Urothelium cell line (cell line): ENCODE measurements around the gene LINGO1.
A peak's percentile ranks its signal among the peaks of the same experiment; 100 is the strongest.

Experiments
- DNase-seq: peaks from one replicate; pipeline ENCODE4 v3.0.0; 2011; ENCODE audit warnings: low spot score, mixed read lengths
- FAIRE-seq: peaks from 2 replicates; lab custom pipeline; 2011; peaks lifted over from hg19 to GRCh38; lab: Jason Lieb, UNC

The LINGO1 gene

DNA sequence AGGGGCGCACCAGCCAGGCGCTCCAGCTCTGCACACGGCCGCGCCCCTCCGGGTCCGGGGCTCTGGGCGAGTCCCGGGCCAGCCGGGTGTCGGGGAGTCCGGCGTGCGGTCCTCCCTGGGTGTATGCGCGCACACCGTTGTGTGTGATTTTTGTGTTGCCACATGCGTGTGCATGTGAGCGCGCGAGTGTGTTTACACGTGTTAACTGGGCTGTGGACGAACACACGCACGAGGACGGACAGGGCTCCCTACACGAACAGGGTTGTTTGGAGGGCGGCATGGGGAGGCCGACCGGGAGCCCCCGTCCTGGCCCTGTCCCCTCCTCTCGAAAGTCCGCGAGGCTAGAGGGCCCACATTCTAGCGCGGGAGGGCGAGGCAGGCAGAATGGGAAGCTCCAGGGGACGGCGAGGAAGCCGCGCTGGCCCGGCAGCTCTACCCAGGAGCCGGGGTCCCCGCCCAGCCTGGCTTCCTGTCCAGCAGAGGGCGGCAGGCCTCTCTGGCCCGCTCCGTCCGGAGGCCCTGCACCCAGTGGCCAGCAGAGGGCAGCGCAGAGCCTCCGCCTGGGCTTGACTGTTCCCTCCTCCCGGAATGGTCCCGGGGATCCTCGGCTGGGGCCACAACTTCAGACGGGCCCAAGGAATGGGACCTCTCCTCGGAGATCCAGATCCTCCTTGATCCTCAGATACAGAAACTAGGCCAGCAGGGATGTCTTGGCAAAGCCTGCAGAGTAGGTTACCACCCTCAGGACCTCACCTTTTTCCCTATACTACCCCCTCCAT, 611 bp upstream of the LINGO1 start:
- peak; percentile 94 for FAIRE-seq
- peak; percentile 95 for DNase-seq

DNA sequence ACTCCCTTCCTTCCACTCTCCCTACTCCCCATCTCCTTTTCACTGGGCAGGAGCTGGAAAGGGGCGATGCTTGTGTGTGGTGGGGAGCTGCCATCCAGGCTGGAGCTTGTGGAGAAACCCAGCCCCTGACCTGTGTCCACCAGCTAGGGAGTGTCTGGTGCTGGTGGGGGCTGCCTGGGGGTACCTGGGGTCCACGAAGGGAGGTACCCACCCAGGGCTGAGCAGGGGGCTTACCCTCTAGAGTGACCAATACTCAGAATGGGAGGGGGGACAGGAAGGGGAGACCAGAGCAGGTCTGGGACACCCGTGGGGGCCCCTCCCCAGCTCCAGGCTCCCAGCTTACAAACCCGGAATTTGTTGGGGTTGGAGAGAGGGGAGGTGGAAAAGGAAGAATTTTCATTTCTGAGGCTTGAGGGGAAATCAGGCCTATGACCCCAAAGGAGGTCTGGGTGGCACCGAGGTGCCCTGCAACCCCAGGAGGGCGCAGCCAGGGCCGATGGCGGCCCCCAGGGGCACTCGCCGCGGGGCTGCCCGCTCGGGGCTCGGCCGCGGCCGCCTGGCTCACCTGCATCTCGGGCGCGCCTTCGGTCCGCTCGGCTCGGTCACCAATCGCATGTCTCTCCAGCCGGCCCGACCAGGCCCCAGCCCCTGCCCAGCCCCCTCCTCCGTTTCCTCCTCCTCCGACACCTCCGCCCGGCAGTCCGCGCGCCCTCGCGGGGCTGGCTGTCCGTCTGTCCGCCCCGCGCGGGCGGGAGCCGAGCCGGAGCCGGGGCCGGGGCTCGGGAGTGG, 773 bp downstream of the LINGO1 start:
- DNase-seq (no peak), FAIRE-seq (no peak)

DNA sequence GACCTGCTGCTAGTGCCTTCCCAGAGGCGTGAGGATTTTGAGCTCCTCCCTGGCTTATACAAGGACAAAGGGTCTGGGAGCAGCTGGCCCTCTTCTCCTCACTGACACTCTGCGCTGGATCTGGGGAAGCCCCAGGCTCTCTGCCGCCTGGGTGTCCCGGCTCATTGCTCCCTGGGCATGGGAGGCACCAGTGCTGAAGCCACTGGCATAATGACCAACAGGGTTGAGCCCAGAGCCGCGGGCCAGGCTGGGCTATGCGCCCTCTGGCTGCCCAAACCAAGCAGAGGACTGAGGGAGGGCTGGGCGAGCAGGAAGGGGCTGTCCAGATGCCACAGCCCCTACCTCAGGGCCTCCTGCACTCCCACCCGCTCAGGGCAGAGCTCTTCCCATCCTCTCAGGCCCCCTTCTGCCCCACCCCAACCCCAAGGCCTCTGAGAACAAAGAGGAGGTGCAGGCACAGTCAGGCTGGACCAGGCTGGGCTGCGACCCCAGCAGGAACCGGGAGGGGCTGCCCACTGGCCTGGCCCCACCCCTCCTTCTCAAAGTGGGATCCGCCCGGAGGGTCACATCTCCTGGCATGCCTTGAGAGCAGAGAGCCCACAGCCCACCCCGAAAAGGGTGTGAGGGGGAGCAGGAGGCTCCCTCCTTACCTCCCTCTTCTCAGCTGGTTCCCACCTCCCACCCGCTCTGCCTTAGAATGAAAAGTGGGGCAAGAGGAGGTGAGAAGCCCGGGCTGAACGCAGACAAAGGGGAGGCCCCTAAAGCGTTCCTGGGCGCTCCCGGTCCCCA, 1.6 kb downstream of the LINGO1 start:
- no peak for FAIRE-seq
- no peak for DNase-seq

DNA sequence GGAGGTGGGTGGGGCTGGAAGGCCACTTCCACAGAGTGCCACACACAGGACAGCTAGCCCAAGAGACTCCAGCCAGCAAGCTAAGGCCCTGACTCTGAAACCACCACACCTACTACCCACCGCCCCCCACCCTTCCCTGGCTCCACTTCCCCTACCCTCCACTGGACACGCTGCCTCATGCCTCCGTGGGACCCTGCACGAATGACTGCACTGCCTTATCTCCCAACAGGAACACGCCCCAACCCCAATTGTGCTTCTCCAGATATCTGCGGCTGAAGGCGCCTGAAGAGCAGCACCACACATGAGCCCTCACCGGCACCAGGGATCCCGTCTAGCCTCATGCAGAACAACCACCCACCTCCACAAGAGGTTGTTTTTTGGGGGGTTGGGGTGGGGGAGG, 2.7 kb downstream of the LINGO1 start:
- FAIRE-seq (no peak), DNase-seq (no peak)

DNA sequence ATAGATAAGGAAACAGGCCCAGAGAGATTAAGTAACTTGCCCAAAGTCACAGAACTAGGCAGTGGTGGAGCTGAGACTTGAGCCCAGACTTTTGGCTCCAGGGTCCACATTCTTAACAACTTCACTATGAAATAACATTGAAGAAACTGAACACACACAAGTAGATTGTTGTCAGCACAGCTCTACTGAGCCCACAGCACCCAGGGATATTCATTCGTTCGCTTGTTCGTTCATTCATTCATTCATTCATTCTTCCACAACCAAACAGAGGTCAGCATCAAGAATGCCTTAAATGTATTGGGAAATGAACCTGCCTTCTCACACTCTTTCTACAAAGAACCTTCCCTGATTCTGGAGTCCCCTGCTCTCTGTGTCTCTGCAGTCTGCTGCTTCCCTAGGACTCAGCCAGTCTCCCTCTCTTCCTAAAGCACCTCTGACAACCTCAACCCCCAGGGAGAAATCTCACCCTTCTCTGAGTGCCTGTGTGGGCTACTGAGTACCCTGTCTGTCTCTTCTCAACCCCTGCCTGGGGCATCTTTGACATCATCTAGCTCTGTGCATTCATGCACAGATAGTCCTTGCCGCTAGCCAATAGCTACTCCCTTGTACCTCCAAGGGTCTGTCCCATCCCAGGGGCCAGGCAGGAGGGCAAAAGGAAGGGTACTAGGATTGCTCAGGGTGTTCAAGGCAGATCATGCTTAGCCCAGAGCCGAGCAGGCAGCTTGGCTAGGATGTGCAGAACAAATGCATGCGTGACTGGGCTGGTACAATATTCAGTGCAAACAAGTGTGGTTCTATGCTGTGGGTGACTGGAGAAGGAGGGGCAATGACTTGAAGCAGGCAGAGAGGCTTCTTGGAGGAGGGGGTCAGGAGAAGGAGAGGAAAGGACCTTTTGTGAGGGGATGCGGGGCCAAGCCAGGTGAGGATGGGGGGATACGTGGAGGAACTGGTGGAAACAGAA, 3.4 kb downstream of the LINGO1 start:
- DNase-seq (no peak), FAIRE-seq (no peak)

DNA sequence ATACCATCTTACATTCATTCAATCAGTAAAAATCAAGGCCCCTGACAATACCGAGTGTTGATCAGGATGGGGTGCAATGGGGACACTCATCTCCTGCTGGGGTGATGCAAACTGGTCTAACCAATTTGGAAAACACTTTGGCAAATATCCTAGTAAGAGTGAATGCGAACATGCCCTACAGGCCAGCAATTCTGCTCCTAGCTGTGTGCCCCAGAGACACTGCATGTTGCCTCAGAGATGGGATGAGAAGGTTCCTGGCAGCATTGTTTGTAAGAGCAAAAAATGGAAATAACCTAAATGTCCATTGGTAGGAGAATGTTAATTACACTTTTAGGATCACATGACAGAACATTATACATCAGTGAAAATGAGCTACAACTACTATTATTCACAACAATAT, 4.7 kb downstream of the LINGO1 start:
- DNase-seq (no peak), FAIRE-seq (no peak)

DNA sequence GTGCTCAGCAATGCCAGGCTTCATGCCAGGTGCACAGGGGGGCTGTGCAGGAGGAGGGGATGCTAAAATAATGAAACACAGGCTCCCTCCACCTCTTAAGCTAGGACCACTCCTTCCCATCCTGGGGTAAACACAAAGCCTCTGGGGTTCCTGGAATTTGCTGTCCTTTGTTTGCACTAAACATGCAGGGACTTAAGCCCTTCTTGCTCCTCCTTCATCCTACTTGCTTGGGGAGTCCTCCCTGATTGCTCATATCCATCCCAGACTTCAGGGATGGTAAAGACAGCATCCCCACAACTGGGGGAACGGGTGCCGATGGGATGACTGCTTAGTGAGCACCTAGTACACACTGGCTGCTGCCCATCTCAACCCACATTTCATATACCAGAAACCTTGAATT, 5.1 kb downstream of the LINGO1 start:
- FAIRE-seq (no peak), DNase-seq (no peak)

DNA sequence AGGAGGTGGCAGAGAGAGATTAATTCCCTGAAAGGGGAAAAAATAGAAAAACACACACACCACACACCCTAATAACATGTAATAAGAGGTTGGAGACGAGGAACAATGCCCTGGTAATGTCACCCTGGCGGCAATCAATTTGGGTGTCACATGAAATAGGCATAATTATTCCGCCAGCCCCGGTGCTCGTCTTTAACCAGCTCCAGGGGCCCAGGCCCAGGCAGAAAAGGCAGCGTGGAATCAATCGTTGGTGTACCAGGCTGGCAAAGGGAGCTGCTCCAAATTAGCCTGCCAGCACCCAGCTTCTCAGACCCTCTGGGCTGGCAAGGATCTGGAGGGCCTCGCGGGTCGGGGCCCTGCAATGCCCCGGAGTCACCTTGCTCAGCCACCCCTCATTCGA, 5.6 kb downstream of the LINGO1 start:
- DNase-seq (no peak), FAIRE-seq (no peak)

DNA sequence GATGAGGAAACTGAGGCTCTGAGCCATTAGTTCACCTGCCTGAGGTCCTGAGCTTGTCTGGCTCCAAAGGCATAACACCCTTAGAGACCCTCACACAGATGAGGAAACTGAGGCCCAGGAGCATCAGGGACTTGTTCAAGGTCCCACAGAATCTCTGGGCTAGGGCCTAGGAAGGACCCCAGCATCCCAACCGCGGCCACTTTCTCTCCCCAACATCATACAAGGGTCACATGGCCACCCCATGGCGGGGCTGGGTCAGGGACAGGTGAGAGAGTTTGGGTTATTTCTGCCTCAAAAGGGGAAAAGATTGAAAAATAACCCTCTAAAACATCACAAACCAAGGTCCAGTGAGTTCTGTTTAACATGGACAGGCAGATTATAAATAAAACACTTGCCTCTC, 6.7 kb downstream of the LINGO1 start:
- FAIRE-seq (no peak), DNase-seq (no peak)

DNA sequence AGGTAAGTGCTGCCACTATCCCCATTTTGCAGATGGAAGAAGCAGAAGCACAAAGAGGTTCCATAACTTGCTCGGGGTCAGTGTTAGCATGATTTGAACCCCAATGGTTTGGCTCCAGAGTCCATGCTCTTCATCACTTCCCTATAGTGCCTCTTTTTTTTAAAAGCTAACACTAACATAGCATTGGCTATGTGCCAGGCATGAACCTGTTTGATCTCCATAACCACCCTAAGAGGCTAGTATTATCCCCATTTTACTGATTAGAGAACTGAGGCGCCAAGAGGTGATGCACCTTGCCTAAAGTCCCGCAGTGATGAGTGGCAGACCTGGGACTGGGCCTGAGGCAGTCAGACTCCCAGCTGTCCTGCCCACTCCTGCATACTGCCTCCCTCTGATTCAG, 7.3 kb downstream of the LINGO1 start:
- no peak for DNase-seq
- FAIRE-seq, result no peak

DNA sequence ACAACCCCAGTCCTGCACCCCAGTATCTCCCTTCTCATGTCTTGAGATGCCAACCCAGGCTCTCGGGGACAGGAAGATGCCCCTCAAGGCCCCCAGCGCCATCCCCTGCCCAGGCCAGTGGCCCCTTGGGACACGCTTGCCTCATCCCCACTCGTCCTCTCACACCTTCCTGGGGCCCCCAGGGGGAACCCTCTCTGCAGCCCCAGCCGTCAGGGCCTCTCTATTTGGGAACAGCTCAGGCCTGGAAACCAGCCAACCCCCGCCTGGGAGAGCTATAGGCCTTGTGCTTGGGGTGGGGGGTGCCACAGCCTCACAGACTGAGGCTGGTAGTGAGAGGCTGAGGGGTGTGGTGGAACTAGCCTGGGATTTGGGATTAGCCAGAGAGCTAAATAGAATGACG, 7.8 kb downstream of the LINGO1 start:
- DNase-seq (no peak), FAIRE-seq (no peak)

DNA sequence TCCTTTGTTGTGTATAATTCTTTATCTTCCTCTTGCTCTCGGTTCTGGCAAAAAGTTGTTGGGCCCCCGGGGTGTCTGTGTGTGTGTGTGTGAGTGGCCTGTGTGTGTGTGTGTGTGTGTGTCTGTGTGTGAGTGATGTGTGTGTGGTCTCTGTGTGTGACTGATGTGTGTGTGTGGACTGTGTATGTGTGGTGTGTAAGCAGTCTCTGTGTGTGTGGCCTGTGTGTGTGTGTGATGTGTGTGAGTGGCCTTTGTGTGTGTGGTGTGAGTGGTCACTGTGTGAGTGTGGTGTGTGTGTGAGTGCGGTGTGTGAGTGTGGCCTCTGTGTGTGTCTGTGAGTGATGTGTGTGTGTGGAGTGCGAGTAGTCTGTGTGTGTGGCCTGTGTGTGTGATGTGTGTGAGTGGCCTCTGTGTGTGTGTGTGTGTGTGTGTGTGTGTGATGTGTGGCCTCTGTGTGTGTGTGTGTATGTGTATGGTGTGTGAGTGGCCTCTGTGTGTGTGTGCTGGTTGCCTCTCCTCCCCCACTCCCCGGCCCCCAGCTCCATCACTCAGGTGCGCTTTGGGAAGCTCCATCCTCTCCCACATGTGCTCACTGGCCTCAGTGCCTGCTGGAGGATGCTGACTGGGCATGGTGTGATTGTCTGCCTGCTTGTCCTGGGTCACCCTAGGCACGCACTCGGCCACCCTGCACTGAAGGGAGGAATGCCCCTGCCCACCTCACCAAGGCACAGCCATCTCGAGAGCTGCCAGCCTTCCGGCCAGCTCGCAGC, 8.8 kb downstream of the LINGO1 start:
- FAIRE-seq, result peak; percentile 97

DNA sequence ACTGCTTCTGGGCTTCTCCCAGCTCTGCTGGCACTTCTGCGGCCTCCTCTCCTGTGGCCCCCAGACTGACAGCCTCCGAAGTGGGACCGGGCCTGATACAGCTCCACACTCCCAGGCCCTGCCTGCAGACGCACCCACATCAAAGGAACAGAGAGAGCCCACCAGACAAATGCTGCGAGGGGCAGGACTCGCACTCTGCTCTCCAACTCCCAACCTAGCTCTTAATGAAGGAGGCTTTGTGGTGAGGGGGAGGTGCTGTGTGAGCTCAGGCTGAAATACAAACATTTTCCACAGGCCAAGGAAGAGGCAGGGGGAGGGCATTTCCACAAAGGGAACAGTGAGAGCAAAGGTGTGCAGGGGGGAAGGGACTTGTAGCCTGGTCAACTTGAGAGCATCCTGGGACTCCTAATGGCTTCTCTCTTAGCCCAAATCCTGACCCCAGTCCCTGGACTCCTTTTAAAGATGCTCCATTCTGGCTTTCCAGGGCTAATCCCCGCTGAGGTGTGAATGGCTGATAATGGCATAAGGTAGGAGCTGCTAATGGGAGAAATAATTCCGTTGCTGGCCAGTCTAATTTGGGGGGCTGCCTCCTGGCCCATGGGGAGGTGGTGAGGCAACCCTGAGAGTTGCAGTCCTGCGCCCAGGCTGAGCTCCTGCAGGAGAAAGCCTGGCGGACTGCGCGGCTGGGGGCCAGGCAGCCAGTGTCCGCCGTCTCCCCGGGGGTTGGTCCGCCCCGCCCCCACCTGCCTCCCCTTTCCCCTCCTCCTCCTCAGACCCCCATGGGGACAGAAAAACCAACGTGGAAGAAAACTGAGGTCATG, 9.6 kb downstream of the LINGO1 start:
- FAIRE-seq (no peak), DNase-seq (no peak)

More for the DNA sequence above, 8.8 kb downstream of the LINGO1 start:
- DNase-seq, result no peak

DNA sequence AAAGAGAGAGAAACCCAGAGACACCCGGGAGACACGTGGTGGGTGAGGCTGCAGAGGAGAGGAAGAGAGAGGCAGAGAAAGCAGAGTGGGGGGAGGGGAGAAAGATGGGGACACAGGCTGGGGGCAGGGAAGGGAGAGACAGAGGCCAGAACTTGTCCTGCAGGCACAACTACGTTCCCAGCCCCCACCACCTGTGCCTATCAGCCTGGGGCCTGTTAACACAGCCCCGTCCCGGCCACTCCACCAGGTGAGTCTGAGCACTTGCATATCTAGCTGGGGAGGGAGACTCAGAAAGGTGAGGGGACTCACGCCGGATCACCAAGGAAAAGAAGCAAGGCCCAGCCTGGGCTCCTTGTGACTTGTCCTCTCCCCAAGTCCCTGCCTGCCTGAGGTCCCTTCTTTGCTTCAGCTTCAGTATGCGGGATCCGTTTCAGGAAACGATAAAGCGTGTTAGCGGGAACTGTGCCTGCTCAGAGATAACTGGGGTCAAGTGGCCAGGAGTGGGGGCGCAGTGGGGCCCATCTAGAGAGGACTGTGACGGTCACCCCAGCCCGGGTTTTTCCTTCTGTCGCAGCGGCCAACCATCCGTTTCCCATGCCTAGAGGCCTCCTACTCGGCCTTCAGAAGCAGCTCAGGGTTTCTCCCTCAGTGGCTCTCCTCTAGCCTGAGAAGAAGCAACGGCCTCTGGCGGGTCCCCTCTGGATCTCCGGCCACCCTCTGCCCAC, 10.3 kb downstream of the LINGO1 start:
- FAIRE-seq, result no peak

DNA sequence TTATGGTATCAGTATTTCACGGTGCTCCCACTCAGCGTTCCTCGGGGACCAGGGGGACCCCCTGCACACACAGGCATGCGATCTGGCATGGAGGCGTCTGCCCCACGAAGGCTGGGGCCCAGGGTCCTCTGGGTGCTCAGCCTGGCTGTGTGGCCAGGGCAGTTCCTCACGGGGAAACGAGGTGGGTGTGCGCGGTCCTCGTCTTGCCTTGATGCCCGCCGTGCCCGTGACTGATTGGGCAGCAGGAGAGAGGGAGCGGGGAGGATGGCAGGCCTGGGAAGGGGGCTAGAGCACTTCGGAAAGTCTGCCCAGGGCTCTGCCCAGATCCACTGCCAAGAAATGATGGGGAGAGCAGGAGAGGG, 10.9 kb downstream of the LINGO1 start:
- no peak for DNase-seq
- FAIRE-seq, result no peak

More for the DNA sequence above, 10.3 kb downstream of the LINGO1 start:
- no peak for DNase-seq

DNA sequence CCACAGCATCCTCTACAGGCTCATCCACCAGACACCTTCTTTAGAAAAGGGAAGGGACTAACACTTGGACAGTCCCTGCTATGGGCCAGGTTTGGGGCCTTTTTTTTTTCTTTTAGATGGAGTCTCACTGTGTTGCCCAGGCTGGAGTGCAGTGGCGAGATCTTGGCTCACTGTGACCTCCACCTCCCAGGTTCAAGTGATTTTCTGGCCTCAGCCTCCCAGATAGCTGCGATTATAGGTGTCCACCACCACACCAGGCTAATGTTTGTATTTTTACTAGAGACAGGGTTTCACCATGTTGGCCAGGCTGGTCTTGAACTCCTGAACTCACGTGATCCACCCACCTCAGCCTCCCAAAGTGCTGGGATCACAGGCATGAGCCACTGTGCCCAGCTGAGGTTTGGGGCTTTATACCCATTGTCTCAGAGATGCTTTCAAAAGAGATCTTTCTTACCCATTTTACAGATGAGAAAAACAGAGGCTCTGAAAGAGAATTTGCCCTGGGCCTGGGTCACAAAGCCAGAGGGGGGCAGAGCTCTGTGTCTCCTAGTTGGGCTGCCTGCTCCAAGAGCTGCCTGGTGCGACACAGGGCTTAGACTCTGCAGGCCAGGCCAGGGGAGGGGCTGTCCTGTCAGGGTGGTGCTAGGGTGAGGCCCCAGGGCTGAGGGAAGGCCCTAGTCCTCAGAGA, 11.6 kb downstream of the LINGO1 start:
- no peak for DNase-seq
- FAIRE-seq, result no peak

DNA sequence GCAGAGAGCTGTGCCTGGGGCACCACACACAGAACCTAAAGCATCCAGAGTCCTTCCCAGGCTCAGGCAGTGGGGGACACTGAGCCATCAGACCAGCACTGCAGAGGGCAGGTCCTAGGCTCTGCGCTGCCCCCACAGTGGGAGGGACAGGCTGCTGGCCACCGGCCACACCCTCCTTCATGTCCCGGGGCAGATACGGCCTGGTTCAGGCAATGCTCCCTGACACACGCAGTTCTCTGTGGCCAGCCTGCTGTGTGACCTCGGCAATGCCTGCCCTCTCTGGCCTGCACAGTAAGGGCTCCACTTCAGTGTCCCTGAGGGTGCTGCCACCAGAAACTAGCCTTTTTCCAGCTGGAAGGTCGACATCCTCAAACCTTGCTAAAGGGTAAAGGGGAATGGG, 12.4 kb downstream of the LINGO1 start:
- no peak for DNase-seq
- FAIRE-seq, result no peak

DNA sequence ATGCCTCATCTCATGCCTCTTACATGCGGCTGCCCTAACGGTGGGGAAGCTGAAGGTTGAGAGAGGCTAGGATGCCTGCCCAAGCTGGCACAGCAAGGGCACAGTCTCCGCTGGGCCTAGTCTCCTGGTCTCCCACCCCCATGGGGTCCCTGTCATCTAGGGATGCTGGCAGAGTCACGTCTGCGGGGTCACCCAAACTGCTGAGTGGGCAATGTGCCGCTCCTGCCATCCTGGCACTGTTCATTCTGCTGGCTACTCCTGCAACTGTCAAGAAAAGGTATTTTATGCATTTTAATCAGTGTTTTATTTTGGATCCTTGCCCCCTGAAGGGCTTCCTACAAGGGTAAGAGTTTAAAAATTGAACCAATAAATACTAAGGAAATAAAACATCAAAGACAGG, 12.8 kb downstream of the LINGO1 start:
- FAIRE-seq, result no peak
- no peak for DNase-seq
